HL-60 (cell line): Measurements from ENCODE around the gene TBC1D14.

ENCODE experiments used
- DNase-seq, 2 experiments: peaks; one replicate each; pipeline ENCODE4 v3.0.0-alpha.2; 2010 to 2020; ENCODE audit warnings: low read depth in 1 of 2, low spot score in 1 of 2
- H3K27ac ChIP-seq: fragments of 250-450 bp; sonication (Bioruptor Pico); replicated peaks from 2 replicates; pipeline ENCODE4 v1.5.1; 2020; ENCODE audit warnings: mild to moderate bottlenecking, moderate library complexity
- H3K27me3 ChIP-seq: fragments of 250-450 bp; sonication (Bioruptor Pico); 2 replicates; pipeline ENCODE4 v1.5.1; 2021; ENCODE audit warnings: mild to moderate bottlenecking, moderate library complexity; ENCODE audit not compliant: insufficient read depth, poor library complexity, severe bottlenecking
- H3K4me3 ChIP-seq: replicated peaks from 2 replicates; pipeline ENCODE4 v1.5.1; 2011; ENCODE audit warnings: mild to moderate bottlenecking, control low read depth, low read length; ENCODE audit not compliant: insufficient read depth
- GABPA ChIP-seq: IDR thresholded peaks from 2 replicates; pipeline ENCODE4 v1.6.1; 2012; ENCODE audit warnings: low read depth
- POLR2AphosphoS5 ChIP-seq: IDR thresholded peaks from 2 replicates; pipeline ENCODE4 v1.6.1; 2012; ENCODE audit warnings: low read depth
- SPI1 ChIP-seq: IDR thresholded peaks from 2 replicates; pipeline ENCODE4 v1.6.1; 2012; ENCODE audit warnings: low read depth, mild to moderate bottlenecking, borderline replicate concordance
- TF ChIP-seq, protein P1 (sequence below): IDR thresholded peaks from 2 replicates; pipeline ENCODE4 v1.6.1; 2012; ENCODE audit warnings: low read depth; ENCODE audit not compliant: insufficient replicate concordance
- TF ChIP-seq, protein P2 (sequence below): IDR thresholded peaks from one replicate; pipeline ENCODE4 v1.5.1; 2011; ENCODE audit warnings: low read length, control low read depth, inconsistent platforms; ENCODE audit not compliant: insufficient read depth

The TBC1D14 gene

DNA sequence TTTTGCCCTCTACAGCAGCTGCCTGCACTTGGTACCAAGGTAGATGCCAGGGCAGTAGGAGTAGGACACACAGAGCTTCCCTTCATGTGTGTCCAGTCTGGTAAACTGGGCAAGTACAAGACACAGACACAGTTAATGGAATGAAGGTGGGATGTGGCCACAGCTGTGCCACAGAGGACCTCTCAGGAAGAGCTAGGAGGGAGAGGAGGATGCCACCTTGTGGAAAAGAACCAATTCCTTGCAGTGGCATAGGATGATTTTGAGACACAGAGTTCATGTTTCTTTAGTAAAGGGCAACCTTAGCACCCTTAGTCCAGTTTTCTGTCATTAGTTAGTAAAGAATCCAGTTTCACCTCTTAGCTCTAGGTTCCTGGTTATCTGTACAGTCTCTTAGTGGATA, 36.3 kb upstream of the TBC1D14 start:
- TF ChIP-seq SPI1 (no peak), GABPA (no peak), POLR2AphosphoS5 (no peak)
- TF ChIP-seq, protein P1, sequence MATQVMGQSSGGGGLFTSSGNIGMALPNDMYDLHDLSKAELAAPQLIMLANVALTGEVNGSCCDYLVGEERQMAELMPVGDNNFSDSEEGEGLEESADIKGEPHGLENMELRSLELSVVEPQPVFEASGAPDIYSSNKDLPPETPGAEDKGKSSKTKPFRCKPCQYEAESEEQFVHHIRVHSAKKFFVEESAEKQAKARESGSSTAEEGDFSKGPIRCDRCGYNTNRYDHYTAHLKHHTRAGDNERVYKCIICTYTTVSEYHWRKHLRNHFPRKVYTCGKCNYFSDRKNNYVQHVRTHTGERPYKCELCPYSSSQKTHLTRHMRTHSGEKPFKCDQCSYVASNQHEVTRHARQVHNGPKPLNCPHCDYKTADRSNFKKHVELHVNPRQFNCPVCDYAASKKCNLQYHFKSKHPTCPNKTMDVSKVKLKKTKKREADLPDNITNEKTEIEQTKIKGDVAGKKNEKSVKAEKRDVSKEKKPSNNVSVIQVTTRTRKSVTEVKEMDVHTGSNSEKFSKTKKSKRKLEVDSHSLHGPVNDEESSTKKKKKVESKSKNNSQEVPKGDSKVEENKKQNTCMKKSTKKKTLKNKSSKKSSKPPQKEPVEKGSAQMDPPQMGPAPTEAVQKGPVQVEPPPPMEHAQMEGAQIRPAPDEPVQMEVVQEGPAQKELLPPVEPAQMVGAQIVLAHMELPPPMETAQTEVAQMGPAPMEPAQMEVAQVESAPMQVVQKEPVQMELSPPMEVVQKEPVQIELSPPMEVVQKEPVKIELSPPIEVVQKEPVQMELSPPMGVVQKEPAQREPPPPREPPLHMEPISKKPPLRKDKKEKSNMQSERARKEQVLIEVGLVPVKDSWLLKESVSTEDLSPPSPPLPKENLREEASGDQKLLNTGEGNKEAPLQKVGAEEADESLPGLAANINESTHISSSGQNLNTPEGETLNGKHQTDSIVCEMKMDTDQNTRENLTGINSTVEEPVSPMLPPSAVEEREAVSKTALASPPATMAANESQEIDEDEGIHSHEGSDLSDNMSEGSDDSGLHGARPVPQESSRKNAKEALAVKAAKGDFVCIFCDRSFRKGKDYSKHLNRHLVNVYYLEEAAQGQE: no peak
- TF ChIP-seq, protein P2, sequence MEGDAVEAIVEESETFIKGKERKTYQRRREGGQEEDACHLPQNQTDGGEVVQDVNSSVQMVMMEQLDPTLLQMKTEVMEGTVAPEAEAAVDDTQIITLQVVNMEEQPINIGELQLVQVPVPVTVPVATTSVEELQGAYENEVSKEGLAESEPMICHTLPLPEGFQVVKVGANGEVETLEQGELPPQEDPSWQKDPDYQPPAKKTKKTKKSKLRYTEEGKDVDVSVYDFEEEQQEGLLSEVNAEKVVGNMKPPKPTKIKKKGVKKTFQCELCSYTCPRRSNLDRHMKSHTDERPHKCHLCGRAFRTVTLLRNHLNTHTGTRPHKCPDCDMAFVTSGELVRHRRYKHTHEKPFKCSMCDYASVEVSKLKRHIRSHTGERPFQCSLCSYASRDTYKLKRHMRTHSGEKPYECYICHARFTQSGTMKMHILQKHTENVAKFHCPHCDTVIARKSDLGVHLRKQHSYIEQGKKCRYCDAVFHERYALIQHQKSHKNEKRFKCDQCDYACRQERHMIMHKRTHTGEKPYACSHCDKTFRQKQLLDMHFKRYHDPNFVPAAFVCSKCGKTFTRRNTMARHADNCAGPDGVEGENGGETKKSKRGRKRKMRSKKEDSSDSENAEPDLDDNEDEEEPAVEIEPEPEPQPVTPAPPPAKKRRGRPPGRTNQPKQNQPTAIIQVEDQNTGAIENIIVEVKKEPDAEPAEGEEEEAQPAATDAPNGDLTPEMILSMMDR: no peak
- Histone ChIP-seq H3K27me3 (no peaks in the 10 kb centered on the region), H3K27ac (no peak overlapping the region), H3K4me3 (no peak overlapping the region)
- DNase-seq: no peak

DNA sequence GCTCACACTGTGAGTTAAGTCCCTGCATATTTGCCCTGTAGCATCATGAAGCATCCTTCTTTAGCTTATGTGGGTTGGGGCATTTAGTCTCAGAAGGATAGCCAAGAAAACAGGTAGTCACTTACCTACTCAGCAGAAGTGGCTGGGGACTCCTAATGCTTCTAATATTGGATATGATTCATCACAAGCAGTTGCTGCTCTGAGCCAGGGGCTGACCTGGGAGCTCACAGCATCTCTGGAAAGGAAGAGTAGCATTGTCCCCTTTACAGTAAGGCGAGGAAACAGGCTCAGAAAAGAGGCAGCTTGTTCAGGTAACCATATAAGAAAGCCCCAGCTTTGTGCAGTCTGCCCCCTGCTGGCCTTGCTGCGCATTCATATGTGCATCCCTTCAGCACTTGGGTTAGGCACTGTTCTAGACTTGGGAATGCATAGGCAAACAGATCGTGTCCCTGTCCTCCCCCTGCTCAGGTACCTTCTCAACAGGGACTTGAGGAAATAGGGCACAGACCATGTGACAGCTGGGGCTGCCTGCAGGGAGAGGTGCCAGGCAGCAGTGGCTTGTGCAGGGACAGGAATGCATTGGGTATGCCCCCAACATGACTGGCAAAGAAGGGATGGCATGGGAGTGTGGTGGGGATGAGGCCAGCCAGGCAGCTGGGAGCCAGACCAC, 35.7 kb upstream of the TBC1D14 start:
- H3K4me3 ChIP-seq: no peak overlapping the region
- no peaks in the 10 kb centered on the region for H3K27me3 ChIP-seq
- DNase-seq: peak in 1 of 2 experiments; percentile 75
- no peak for TF ChIP-seq POLR2AphosphoS5
- TF ChIP-seq, protein P2: peak; percentile 91
- no peak overlapping the region for H3K27ac ChIP-seq

DNA sequence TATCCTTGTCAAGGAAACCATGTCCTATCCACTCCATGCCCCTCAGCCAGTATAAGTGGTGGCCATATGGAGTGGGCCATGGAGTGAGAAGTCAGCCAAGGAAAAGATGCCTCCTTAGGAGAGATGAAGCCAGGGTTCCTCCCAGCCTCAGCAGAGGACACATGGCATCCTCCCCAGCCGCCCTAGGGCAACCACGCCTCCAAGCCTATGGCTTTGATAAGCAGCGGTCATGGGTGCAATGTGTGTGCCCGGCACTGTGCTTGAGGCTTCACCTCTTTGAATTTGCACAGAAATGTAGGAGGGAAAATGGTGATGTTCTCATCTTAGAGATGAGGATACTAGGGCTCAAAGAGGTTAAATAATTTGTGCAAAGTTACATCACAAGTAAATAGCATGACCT, 34.6 kb upstream of the TBC1D14 start:
- TF ChIP-seq GABPA: no peak
- TF ChIP-seq SPI1: no peak
- TF ChIP-seq POLR2AphosphoS5: no peak
- TF ChIP-seq, protein P1: no peak
- TF ChIP-seq, protein P2: no peak
- no peak for DNase-seq
- Histone ChIP-seq H3K27ac (no peak overlapping the region; the same call in 1 of the 2 replicates), H3K27me3 (no peaks in the 10 kb centered on the region), H3K4me3 (no peak overlapping the region)

DNA sequence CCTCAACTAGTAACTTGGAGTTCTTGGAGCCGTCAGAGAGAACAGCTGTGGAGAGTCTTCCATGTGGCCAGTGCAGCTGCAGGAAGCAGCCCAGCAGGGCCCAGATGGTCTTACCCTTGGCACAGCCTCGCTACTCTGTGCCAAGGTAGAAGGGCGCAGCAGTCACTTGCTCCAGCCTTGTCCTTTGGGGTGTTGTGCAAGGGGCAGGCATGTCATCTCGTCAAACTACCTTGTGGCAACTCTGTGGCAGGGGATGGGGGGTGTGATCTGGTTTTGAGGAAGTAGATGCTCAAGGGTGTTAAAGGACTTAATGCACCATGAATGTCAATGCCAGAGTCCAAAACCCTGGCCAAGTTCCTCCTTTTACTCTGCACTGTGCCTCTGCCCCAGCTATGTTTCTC, 34.2 kb upstream of the TBC1D14 start:
- DNase-seq: peak; percentile 81 to 99
- H3K4me3 ChIP-seq: no peak overlapping the region
- H3K27me3 ChIP-seq: no peaks in the 10 kb centered on the region
- peak; percentile 88 for TF ChIP-seq POLR2AphosphoS5
- TF ChIP-seq, protein P1: no peak
- TF ChIP-seq SPI1: peak; percentile 74; the same call in 1 of the 2 replicates
- TF ChIP-seq, protein P2: no peak
- TF ChIP-seq GABPA: no peak
- peak overlapping the region; percentile 16; the same call in 1 of the 2 replicates for H3K27ac ChIP-seq
